HepG2 (cell line): ENCODE data around the gene HES1. TPM values are rescaled to one million over a fixed set of nuclear protein-coding genes. Genes with fewer than 3 reads are reported as not detected.

Source experiments
- ARNTL ChIP-seq: sonication (generic); formaldehyde crosslinking; IDR thresholded peaks from 2 replicates; pipeline ENCODE4 v1.4.0; 2020; ENCODE audit warnings: mild to moderate bottlenecking, missing genetic modification reagents
- CEBPB ChIP-seq: IDR thresholded peaks from 2 replicates; pipeline ENCODE4 v1.6.1; 2011; ENCODE audit warnings: low read depth, low read length, improper control_type of control experiment, borderline replicate concordance
- FOXO4 ChIP-seq: sonication (generic); formaldehyde crosslinking; conservative IDR thresholded peaks from 2 replicates; pipeline ENCODE4 v1.8.1; 2023; ENCODE audit warnings: missing genetic modification reagents
- GPN1 ChIP-seq: sonication (generic); formaldehyde crosslinking; IDR thresholded peaks from 2 replicates; pipeline ENCODE4 v1.5.1; 2020; ENCODE audit warnings: missing genetic modification reagents, borderline replicate concordance
- HMGA1 ChIP-seq: sonication (generic); formaldehyde crosslinking; conservative IDR thresholded peaks from 2 replicates; pipeline ENCODE4 v1.4.0; 2020; ENCODE audit warnings: missing genetic modification reagents
- IRF2 ChIP-seq: IDR thresholded peaks from 2 replicates; pipeline ENCODE4 v1.6.1; 2018; ENCODE audit warnings: missing genetic modification reagents, missing compliant biosample characterization
- KDM5B ChIP-seq: sonication (generic); formaldehyde crosslinking; IDR thresholded peaks from 2 replicates; pipeline ENCODE4 v1.4.0; 2020; ENCODE audit warnings: missing genetic modification reagents, mild to moderate bottlenecking, borderline replicate concordance
- KLF12 ChIP-seq: sonication (generic); formaldehyde crosslinking; IDR thresholded peaks from 2 replicates; pipeline ENCODE4 v1.4.0; 2020; ENCODE audit warnings: missing genetic modification reagents, borderline replicate concordance
- KLF16 ChIP-seq, 2 experiments: sonication (generic) in 1 of 2; formaldehyde crosslinking in 1 of 2; IDR thresholded peaks; 2 replicates each; pipeline versions ENCODE4 v1.6.1 to v1.8.0; 2016 to 2023; ENCODE audit warnings: missing genetic modification reagents in 2 of 2, missing compliant biosample characterization in 1 of 2
- RBM39 ChIP-seq: fragments of 200-400 bp; formaldehyde crosslinking; IDR thresholded peaks from one replicate; pipeline ENCODE4 v1.6.1; 2018; ENCODE audit warnings: antibody characterized with exemption, mild to moderate bottlenecking, low read depth, low read length; ENCODE audit not compliant: poor library complexity, severe bottlenecking
- SALL1 ChIP-seq: sonication (generic); formaldehyde crosslinking; IDR thresholded peaks from 2 replicates; pipeline ENCODE4 v1.8.0; 2022; ENCODE audit warnings: mild to moderate bottlenecking, missing genetic modification reagents
- SOX5 ChIP-seq: IDR thresholded peaks from 2 replicates; pipeline ENCODE4 v1.6.1; 2016; ENCODE audit warnings: borderline replicate concordance
- SPEN ChIP-seq: sonication (generic); formaldehyde crosslinking; IDR thresholded peaks from 2 replicates; pipeline ENCODE4 v1.5.1; 2020; ENCODE audit warnings: low read depth, mild to moderate bottlenecking, missing genetic modification reagents
- SUZ12 ChIP-seq: fragments of 150-350 bp; IDR thresholded peaks from 2 replicates; pipeline ENCODE4 v1.6.1; 2014; ENCODE audit warnings: low read depth, low read length
- THAP8 ChIP-seq: sonication (generic); formaldehyde crosslinking; IDR thresholded peaks from 2 replicates; pipeline ENCODE4 v1.5.1; 2020; ENCODE audit warnings: missing genetic modification reagents, mild to moderate bottlenecking, borderline replicate concordance
- TRAFD1 ChIP-seq: sonication (generic); formaldehyde crosslinking; IDR thresholded peaks from 2 replicates; pipeline ENCODE4 v1.5.1; 2020; ENCODE audit warnings: missing genetic modification reagents, mild to moderate bottlenecking, borderline replicate concordance
- U2AF2 ChIP-seq: fragments of 200-400 bp; formaldehyde crosslinking; IDR thresholded peaks from 2 replicates; pipeline ENCODE4 v1.6.1; 2017; ENCODE audit warnings: low read depth, mild to moderate bottlenecking, low read length
- ZBTB33 ChIP-seq: sonication (generic); formaldehyde crosslinking; IDR thresholded peaks from 2 replicates; pipeline ENCODE4 v1.4.0; 2020; ENCODE audit warnings: missing genetic modification reagents
- ZFP91 ChIP-seq: sonication (generic); formaldehyde crosslinking; IDR thresholded peaks from 2 replicates; pipeline ENCODE4 v1.9.0; 2022; ENCODE audit warnings: missing genetic modification reagents, mild to moderate bottlenecking, borderline replicate concordance
- ZNF572 ChIP-seq: sonication (generic); formaldehyde crosslinking; IDR thresholded peaks from 2 replicates; pipeline ENCODE4 v1.5.1; 2020; ENCODE audit warnings: mild to moderate bottlenecking, missing genetic modification reagents
- ZNF576 ChIP-seq: sonication (generic); formaldehyde crosslinking; IDR thresholded peaks from 2 replicates; pipeline ENCODE4 v1.4.0; 2020; ENCODE audit warnings: mild to moderate bottlenecking, missing genetic modification reagents
- polyA plus RNA-seq, 8 experiments: library from polyadenylated mRNA; depleted of rRNA in 3 of 8; stranded (reverse) in 7 of 8; unstranded in 1 of 8; fragments of >200 nt; fragmentation: Illumina TruSeq in 4 of 8; extraction: Trizol in 4 of 8; gene quantifications; 2 replicates each; pipeline versions ENCODE4 v1.2.1 to v1.2.3, GENCODE V29; 2011 to 2016; ENCODE audit warnings: low read depth in 4 of 8, missing spikeins in 1 of 8, mixed read lengths in 1 of 8; ENCODE audit not compliant: insufficient read depth in 1 of 8
- total RNA-seq, 5 experiments: library from RNA; depleted of rRNA; stranded (reverse); fragments of >200 nt; fragmentation: Illumina TruSeq; extraction: Trizol; gene quantifications; 2 replicates each; pipeline ENCODE4 v1.2.3, GENCODE V29; 2016; ENCODE audit warnings: low read depth in 1 of 5

The HES1 gene
- total and polyA plus RNA-seq, 2 of the 13 experiments (the other 11 are each of a cell fraction or from before 2014, with no cell fraction given) = 15.4 to 19.8 TPM

- TF ChIP-seq ZFP91 (0 out of 2 replicates have a peak, but pooled peaks have one; percentile 41), FOXO4 (CRISPR knock-in tag) (0 out of 2 replicates have a peak, but pooled peaks have one; percentile 55), TRAFD1 (CRISPR knock-in tag) (no peak), GPN1 (no peak), KLF12 (no peak), SUZ12 (no peak), RBM39 (peak; percentile 64), HMGA1 (CRISPR knock-in tag) (no peak), SPEN (0 out of 2 replicates have a peak, but pooled peaks have one; percentile 5), SALL1 (CRISPR knock-in tag) (peak; percentile 15; the same call in 1 of the 2 replicates), ZBTB33 (CRISPR knock-in tag) (no peak), U2AF2 (no peak), ZNF576 (no peak), THAP8 (CRISPR knock-in tag) (peak; percentile 80; the same call in 1 of the 2 replicates), ZNF572 (CRISPR knock-in tag) (0 out of 2 replicates have a peak, but pooled peaks have one; percentile 50), CEBPB (no peak), KDM5B (CRISPR knock-in tag) (0 out of 2 replicates have a peak, but pooled peaks have one; percentile 67), IRF2 (CRISPR knock-in tag) (peak; percentile 2; the same call in 1 of the 2 replicates), SOX5 (CRISPR knock-in tag) (0 out of 2 replicates have a peak, but pooled peaks have one; percentile 6), ARNTL (CRISPR knock-in tag) (no peak), KLF16 (CRISPR knock-in tag; IDR thresholded peaks at IDR 0.05) (no peak)
Observed at GRCh38 chr3:194137008-194137505, 1.1 kb downstream of the HES1 start (continued).
